ENCODE data around the gene C9orf153.
"Not testable (repeated sequence)": the region's sequence is repeated elsewhere in the genome, so short reads cannot be mapped to it uniquely, and the experiment has no call there.

The C9orf153 gene

DNA sequence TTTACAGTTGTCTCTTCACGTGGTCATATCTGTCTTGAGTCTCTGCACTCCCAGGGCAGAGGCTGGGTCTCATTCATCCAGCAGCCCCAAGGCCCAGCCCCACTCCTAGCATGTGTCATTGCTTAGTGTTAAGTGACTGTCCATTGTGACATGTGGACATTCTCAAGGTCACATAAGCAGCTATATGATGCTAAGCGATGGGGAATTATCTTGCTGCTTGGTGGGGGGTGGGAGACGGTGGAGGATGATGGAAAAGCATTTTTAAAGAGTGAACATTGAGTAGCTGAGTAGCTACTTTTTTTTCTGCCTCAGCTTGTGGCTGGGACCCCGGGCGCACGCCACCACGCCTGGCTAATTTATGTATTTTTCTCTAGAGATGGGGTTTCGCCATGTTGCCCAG, at the start of gene C9orf153:
Gene C9orf153 (minus strand): TSS at position 101 of the 400 bp plus-strand sequence. CDS start 30,054 bp downstream, outside the sequence.
- DNase-seq (ENCODE audit: low read depth), result no peak

DNA sequence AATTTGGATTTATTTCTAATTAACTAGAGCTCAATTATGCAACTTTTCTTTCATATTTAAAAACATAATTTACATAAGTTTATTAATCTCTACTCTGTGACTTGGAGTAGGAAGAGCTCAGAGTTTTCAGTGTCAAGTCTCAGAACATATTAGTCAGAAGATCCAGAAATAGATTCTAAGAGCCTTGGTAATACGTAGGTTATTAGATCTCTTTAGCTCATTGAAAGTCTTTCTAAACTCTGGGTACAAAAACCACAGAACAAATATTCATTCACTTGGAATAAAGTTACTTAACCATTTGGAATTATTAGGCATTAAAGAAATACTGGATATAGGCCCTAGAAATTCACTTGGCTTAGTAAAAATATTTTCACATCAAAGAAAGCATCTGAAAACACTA, 49.2 kb upstream of the C9orf153 start:
- DNase-seq (ENCODE audit: low read depth), result no peak

GRCh38 chr9:86304236-86304730, 44.8 kb upstream of the C9orf153 start:
- DNase-seq (ENCODE audit: low read depth), result no peak

DNA sequence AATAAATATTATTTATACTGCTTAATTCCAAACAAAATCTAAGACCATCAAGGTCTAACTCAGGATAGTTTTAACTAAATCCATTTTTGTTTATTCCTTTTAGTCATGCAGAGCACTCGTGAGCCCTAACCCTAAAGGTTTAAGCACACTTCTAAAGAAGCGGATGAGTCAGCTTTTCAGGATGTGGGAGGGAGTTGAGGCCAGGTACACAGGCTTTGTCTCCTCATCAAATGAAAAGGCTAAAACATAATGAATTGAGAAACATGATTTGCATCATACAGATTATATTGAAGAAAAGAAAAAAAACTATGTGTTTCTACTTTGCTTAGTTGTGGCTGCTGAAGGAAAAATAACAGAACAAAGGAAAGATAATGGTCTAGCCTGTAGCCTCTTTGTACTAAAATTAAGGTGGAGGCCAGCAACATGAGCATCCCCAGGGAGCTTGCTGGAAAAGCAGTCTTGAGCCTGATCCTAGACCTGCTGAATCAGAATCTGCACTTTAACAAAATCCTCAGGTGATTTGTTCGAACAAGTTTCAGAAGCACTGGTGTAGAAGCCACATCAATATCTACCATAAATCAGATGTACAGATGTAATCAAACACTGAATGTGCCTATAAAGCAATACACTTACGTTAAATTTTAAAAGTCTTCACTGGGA, 44.0 kb upstream of the C9orf153 start:
- DNase-seq (ENCODE audit: low read depth), result peak; percentile 35

- DNase-seq (ENCODE audit: low read depth), result no peak
Measured at GRCh38 chr9:86301686-86302085, 42.2 kb upstream of the C9orf153 start.

DNA sequence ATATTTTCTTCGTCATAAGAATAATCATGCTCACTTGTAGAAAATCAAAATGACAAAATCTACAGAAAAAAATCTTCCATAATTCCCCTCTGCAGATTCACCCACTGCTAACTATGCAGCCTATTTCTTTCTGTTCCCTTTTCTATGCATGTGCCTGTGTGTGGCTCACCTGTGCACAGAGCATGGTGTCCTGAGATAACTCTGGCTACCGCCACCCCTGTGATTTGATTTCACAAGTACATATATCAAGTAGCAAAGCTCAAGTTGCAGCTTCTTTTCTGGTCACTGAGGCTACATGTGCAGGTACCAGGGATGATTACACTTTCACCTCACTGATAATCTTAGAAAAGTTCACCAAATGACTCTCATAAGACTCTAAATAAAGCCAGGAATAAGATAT, 41.2 kb upstream of the C9orf153 start:
- DNase-seq (ENCODE audit: low read depth), result no peak

DNA sequence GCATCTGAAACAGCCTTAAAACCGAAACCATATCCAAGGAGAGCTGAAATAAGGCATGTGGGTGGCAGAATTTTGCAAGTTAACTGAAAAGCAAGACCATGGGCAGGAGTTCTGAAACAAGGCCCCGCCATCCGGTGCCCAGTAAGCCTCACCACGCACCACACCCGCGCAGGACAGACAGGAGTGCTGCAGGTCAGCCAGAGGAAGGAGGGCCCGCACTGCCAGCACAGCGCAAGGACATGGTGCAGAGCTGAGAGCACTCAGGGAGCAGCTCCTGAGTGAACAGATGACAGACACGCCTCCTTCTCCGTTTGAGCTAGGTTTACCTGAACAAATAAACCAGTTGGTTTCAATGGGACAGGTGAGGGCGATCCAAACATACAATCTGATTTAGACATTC, 39.4 kb upstream of the C9orf153 start:
- no peak for DNase-seq (ENCODE audit: low read depth)

GRCh38 chr9:86290341-86290740, 30.9 kb upstream of the C9orf153 start:
- not testable (repeated sequence) for DNase-seq (ENCODE audit: low read depth)

GRCh38 chr9:86288499-86289198, 29.2 kb upstream of the C9orf153 start:
- no peak for DNase-seq (ENCODE audit: low read depth)

- DNase-seq (ENCODE audit: low read depth), result no peak
Measured at GRCh38 chr9:86287013-86287412, 27.6 kb upstream of the C9orf153 start.

DNA sequence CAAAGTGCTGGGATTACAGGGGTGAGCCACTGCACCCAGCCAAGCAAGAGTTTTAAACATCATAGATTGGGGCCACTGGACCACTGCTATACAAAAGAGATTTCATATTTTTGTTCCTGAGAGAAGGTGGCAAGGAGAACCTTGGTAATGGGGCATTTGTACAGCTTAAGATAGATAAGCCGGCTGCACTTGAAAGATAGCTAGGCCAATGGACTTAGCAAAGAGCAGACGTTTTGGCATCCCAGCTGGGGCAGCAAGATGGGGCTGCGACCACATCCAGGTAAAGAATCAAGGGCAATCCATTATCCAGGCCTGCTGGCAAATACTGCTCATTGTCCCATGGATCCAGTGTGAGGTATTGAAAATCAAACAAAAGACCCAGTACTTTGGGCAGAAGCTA, 26.8 kb upstream of the C9orf153 start:
- no peak for DNase-seq (ENCODE audit: low read depth)

- DNase-seq (ENCODE audit: low read depth), result no peak
Measured at GRCh38 chr9:86285261-86285660, 25.8 kb upstream of the C9orf153 start.

- no peak for DNase-seq (ENCODE audit: low read depth)
Measured at GRCh38 chr9:86282979-86283535, 23.6 kb upstream of the C9orf153 start.

- DNase-seq (ENCODE audit: low read depth), result peak; percentile 99
Measured at GRCh38 chr9:86282077-86282978, 22.9 kb upstream of the C9orf153 start, which contains the start of gene ISCA1. ISCA1 (minus strand) TSS chr9:86282538; CDS start chr9:86282458, 80 bp downstream.

- no peak for DNase-seq (ENCODE audit: low read depth)
Measured at GRCh38 chr9:86281593-86282076, 22.2 kb upstream of the C9orf153 start.

- DNase-seq (ENCODE audit: low read depth), result no peak
Measured at GRCh38 chr9:86280580-86280979, 21.1 kb upstream of the C9orf153 start.

- DNase-seq (ENCODE audit: low read depth), result no peak
Measured at GRCh38 chr9:86279839-86280238, 20.4 kb upstream of the C9orf153 start.

- no peak for DNase-seq (ENCODE audit: low read depth)
Measured at GRCh38 chr9:86277072-86277471, 17.6 kb upstream of the C9orf153 start.

- no peak for DNase-seq (ENCODE audit: low read depth)
Measured at GRCh38 chr9:86275962-86276361, 16.5 kb upstream of the C9orf153 start.

DNA sequence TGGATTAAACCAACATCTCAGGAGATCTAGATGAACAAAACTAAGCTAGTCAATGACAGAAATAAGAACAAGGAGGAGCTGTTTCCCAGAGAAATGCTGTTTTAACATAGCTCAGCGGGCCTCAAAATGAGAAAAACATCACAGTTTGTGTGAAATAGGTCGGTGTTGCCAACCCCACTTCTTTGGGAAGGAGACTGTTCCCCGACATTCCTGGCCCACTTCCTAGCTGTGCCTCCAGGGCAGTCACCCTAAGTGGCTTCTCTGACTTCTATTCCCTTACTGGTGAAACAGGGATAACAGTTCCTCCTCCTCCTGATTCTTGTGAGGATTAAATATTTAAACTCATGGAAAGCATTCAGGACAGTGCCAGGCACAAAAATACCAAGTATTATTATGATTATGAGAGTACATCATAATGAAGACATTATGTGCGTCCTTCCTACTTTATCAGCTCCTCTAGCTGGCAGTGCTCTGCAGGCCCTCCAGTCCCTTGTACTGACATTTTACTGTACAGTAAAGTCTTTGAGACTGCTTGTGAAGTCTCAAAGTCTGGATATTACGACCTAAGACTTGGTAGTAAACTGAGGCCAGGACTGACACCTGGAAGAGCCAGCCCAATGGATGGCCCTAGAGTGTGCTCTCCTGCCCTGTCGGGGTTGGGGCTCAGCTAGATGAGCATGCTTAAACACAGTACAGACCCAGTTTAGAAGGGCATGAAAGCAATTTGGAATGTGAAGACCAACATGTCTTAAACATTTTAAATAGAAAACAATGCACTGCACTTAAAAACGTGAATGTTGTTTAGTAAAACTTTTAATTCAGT, 15.6 kb upstream of the C9orf153 start:
- DNase-seq (ENCODE audit: low read depth), result no peak

- DNase-seq (ENCODE audit: low read depth), result no peak
Measured at GRCh38 chr9:86272221-86272620, 12.8 kb upstream of the C9orf153 start.
